Measurements from ENCODE around the gene CSF3.

Gene CSF3

DNA sequence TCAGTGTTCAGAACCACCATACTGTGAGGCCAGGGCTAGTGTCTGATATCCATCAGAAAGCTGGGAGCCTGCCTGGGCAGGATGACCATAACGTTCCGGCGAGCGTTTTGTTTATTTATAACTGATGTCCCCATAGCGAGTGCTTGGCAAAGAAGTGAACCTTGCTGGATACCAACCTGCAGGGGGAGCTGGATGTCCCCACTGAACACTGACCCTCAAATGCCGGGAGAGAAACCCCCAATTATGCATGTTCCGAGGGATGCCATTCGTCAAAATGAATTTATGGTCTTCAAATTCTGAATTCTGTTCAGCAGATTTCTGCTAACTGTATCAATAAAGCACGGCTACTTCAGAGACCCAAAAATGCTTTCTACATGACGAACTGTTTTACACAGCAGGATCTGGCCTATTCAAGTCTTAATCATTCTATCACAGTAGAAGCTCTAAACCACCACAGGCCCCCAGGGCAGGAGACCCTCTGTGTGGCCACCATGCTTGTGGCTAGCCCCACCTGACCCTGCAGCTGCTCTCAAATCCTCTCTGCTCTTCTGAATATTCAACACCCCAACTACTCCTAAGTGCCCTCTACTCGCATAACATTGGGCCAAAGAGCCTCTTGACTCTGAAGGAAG, 23.8 kb downstream of the CSF3 start:
- Mint-ChIP-seq H3K9me3 (no peaks in the 10 kb centered on the region), H3K4me1 (peaks cover 7% of the 10 kb centered on the region), H3K27me3 (no peaks in the 10 kb centered on the region), H3K36me3 (peaks cover 12% of the 10 kb centered on the region), H3K27ac (peak overlapping the region; percentile 20), H3K4me3 (no peak overlapping the region)
- ATAC-seq (ENCODE audit: low read depth) (no peak), DNase-seq (ENCODE audit: low spot score in 2 of 2) (no peak)

DNA sequence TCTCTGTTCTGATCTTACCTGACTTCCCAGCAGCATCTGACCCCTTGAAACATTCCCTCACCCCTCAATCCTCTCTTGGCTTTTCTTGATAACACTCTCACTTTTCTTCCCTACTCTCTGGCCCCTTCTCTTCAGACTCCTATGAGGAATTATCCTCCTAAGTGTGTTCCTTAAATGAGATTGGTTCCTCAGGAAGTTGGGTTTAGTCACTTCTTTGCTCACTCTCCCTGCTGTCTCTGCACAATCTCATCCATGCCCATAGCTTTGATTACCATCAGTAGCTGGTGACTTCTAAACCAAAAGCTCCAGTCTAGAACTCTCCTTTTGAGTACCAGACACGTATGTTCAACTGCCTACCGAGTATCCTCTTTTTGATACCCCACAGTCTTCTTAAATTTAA, 26.0 kb downstream of the CSF3 start:
- ATAC-seq (ENCODE audit: low read depth) (no peak), DNase-seq (ENCODE audit: low spot score in 2 of 2) (no peak)
- Mint-ChIP-seq H3K4me1 (peaks cover 7% of the 10 kb centered on the region), H3K27me3 (no peaks in the 10 kb centered on the region), H3K4me3 (no peak overlapping the region), H3K9me3 (no peaks in the 10 kb centered on the region), H3K27ac (no peak overlapping the region), H3K36me3 (peaks cover 10% of the 10 kb centered on the region)

DNA sequence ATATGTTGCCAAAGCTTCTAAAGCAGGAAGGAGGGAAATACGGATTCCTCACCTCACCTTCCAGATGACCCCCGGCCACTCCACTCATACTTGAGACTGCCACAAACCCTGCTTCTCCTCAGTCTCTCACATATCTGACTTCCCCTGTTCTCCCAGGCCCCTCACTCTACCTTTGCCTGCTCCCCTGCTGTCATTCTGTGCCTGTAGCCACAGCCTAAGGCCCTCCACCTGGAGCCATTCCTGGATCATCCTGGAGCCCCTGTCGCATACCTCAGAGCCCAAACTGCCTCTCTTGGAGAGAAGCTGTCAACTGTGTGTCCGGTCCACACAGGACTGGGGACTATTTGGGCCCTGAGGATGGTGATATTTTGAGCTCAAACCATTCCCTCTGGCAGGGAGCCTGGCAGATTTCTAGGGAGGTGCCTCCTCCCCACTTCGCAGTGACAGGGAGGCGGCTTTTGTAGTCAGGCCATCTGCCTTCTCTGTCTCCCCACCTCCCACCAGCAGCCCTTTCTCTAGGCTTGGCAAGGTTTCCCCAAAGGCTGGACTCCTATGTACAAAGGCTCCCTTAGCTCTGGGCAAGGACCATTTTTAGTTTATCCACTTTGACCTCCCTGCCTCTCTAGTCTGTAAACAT, 41.3 kb downstream of the CSF3 start:
- no peak overlapping the region for H3K4me3 Mint-ChIP-seq
- H3K36me3 Mint-ChIP-seq = peaks cover 4% of the 10 kb centered on the region
- ATAC-seq (ENCODE audit: low read depth) (no peak), DNase-seq (ENCODE audit: low spot score in 2 of 2) (no peak)
- H3K4me1 Mint-ChIP-seq = peaks cover 5% of the 10 kb centered on the region
- peaks cover 3% of the 10 kb centered on the region for H3K27me3 Mint-ChIP-seq
- H3K9me3 Mint-ChIP-seq = no peaks in the 10 kb centered on the region
- H3K27ac Mint-ChIP-seq = no peak overlapping the region

DNA sequence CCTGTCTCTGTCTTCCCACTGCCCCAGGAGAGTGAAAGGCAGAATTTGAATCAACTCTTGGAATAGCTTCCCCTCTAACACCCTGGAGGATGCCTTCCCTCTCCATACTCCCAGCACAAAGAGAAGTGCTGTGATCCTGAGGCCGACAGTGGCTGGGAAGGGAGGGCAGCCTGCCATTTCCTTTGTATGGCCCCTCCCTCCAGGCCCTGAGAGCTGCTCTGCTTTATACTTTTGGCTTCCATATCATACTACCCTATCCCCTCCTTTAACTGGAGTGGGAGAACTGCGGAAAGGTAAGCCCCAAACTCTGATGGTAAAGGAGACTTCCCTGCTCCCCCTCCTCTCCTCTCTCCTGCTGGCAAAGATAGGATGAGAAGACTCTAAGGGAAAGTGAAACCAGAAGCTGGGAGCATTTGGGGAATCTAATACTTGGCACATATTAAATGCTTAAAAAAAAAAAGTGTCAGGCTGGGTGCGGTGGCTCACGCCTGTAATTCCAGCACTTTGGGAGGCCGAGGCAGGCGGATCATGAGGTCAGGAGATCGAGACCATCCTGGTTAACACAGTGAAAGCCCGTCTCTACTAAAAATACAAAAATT, 43.0 kb downstream of the CSF3 start:
- Mint-ChIP-seq H3K9me3 (no peaks in the 10 kb centered on the region), H3K27me3 (peaks cover 3% of the 10 kb centered on the region), H3K4me3 (no peak overlapping the region), H3K36me3 (no peaks in the 10 kb centered on the region), H3K4me1 (peaks cover 13% of the 10 kb centered on the region), H3K27ac (no peak overlapping the region)
- no peak for DNase-seq (ENCODE audit: low spot score in 2 of 2)
- no peak for ATAC-seq (ENCODE audit: low read depth)

DNA sequence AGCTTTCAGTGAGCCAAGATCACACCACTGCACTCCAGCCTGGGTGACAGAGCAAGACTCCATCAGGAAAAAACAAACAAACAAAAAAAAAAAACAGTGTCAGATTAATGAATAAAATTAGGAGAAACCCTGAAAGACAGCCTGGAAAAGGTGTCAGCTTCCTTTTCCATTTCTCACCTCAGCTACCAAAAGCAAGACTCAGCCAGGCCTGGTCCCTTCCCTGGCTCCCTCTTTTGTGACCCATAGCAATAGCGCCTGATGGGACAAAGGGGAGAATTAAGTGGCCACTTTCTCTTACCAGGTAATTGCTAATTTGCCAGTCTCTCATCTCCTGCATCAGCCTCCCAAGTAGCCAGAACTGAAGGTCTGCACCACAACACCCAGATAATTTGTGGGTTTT, 43.6 kb downstream of the CSF3 start:
- no peaks in the 10 kb centered on the region for H3K9me3 Mint-ChIP-seq
- DNase-seq (ENCODE audit: low spot score in 2 of 2) = no peak
- H3K36me3 Mint-ChIP-seq = no peaks in the 10 kb centered on the region
- peaks cover 3% of the 10 kb centered on the region for H3K27me3 Mint-ChIP-seq
- peaks cover 19% of the 10 kb centered on the region for H3K4me1 Mint-ChIP-seq
- no peak for ATAC-seq (ENCODE audit: low read depth)
- no peak overlapping the region for H3K27ac Mint-ChIP-seq
- no peak overlapping the region for H3K4me3 Mint-ChIP-seq

DNA sequence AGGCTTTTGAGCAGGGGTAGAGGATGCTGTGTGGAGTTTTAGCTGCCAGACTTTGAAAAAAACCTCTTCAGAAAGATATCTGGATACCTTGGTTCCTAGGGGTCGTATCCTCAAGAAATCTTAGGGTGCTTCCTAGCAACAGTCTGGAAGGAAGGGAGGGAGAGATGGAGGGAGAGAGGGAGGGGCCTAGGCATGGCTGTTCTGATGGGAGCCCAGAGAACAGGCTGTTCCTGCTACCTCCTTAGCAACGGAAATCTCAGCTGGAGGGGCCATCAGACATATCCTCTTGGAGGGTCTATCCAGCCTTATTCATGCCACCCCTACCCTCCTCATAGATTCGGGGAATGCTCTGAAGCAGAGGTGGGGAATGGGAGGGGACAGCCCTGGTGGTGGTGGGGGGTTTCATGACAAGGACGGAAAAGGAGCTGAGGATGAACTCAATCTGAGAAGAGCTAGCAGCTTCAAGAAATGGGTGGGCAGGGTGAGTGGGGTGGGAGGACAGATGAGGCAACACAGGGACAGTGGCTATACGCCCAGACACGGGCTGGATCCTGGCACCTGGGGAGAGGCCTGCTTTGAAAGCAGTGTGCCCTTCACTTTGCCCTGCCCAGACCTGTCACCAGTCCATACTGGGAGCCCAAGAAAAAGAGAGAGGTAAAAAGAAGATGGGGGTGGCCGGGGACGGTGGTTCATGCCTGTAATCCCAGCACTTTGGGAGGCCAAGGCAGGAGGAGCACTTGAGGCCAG, 44.7 kb downstream of the CSF3 start:
- H3K27me3 Mint-ChIP-seq = peaks cover 3% of the 10 kb centered on the region
- H3K27ac Mint-ChIP-seq = no peak overlapping the region
- DNase-seq (ENCODE audit: low spot score in 2 of 2) (no peak), ATAC-seq (ENCODE audit: low read depth) (no peak)
- no peaks in the 10 kb centered on the region for H3K9me3 Mint-ChIP-seq
- H3K4me1 Mint-ChIP-seq = peaks cover 25% of the 10 kb centered on the region
- H3K36me3 Mint-ChIP-seq = no peaks in the 10 kb centered on the region
- no peak overlapping the region for H3K4me3 Mint-ChIP-seq

DNA sequence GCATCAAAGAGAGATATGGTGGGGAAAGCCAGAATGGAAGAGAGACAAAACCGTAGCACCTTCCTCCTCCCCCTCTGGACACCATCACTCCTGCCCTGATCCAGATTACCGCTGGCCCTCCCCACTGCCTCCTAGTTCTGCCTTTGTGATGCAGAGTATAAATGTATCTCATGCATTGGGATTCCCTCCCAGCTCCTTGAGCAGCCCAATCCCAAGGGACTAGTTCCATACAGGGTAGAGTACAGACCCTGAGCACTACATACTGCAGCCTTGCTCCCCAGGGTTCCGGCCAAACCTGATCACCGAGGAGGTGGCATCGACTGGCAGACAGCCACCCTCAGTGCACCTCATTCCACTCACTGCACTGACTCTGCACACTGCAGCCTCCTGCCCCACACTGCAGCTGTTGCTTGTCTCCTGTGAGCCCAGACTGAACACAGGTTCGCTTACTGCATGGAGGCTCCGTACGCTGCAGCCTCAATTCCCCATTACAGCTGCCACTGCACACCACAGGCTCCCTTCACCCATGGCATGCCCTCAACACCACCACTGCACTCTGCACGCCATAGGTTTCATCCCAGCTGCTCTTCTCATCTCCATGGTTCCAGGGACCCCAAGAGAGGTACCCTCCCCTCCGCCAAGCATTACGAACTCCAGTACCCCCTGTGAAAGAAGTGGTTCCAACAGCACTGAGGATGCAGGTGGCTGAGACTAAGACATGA, 45.8 kb downstream of the CSF3 start:
- no peak for DNase-seq (ENCODE audit: low spot score in 2 of 2)
- Mint-ChIP-seq H3K27me3 (peaks cover 3% of the 10 kb centered on the region), H3K4me3 (no peak overlapping the region), H3K36me3 (no peaks in the 10 kb centered on the region), H3K27ac (no peak overlapping the region), H3K4me1 (peaks cover 29% of the 10 kb centered on the region), H3K9me3 (no peaks in the 10 kb centered on the region)
- ATAC-seq (ENCODE audit: low read depth) = no peak

DNA sequence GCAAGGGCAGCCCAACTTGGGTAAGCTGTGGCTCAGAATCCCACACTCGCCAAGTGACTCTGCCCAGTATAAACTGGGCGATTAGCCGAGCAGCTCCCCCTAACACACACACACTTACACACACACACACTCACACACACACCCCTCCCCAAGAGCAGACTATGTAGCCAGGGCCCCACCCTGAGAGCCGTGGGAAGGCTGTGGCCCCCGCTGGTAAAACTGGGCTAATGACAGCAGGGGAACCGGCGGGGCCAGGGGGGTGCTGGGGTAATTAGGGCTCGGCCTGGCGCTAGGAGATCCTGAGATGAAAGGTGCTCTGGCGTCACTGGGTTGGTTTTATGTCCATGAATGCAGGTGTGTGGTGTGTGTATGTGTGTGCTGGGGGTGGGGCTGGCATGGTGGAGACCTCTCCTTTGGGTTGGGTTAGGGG, 46.4 kb downstream of the CSF3 start:
- H3K36me3 Mint-ChIP-seq = no peaks in the 10 kb centered on the region
- no peaks in the 10 kb centered on the region for H3K9me3 Mint-ChIP-seq
- peak overlapping the region; percentile 87 for H3K4me3 Mint-ChIP-seq
- H3K27ac Mint-ChIP-seq = peak overlapping the region; percentile 85
- peaks cover 3% of the 10 kb centered on the region for H3K27me3 Mint-ChIP-seq
- ATAC-seq (ENCODE audit: low read depth) (no peak), DNase-seq (ENCODE audit: low spot score in 2 of 2) (no peak)
- peaks cover 29% of the 10 kb centered on the region for H3K4me1 Mint-ChIP-seq

DNA sequence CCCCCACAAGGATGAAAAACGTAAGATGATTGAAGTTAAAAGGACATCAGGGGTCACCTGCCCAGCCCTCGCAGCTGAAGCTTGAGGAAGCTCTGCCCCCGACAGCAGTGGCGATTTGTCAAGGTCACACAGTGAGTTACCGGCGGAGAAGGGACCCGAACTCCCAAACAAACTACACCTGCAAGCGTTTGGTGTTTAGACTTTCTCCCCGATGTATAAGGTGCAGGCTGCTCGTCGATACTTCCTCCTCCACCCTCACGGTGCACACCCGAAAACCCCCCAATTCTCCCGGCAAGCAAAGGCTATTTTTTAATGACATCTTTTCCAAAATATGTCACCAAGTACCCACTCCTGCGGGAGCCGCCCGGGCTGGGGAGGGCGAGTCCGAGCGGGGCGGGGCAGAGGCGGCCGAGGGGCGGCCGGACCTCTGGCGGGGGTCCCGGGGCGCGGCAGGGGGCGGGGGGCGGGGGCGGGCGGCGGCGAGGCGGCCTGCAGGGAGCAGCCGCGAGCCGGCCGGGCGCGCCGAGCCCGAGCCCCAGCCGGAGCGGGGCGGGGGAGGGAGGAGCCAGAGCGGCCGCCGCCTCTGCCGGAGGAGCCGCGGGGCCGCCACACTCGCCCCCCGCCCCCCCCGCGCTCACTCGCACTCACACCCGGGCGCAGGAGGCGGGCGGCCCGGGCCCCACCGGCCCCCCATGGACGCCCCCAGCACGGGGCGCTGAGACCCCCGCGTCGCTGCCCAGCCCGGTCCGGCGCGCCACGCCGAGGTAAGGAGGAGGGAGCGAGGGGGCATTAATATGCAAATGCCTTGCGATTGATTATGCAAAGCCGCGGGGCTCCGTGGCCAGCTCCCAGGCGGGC, 47.3 kb downstream of the CSF3 start, which contains the start of gene THRA:
Gene THRA, plus strand, starts transcription at position 637 of the 858 bp plus-strand sequence. CDS start 11,524 bp downstream, outside the sequence.
- H3K4me1 Mint-ChIP-seq = peaks cover 33% of the 10 kb centered on the region
- peak within 1 kb of the TSS; percentile 91 for H3K4me3 Mint-ChIP-seq
- DNase-seq (ENCODE audit: low spot score in 2 of 2) (peak; percentile 65 to 76), ATAC-seq (ENCODE audit: low read depth) (peak; percentile 90)
- H3K27ac Mint-ChIP-seq = peak within 1 kb of the TSS; percentile 85
- H3K9me3 Mint-ChIP-seq = no peaks in the 10 kb centered on the region
- peaks cover 3% of the 10 kb centered on the region for H3K27me3 Mint-ChIP-seq
- no peaks in the 10 kb centered on the region for H3K36me3 Mint-ChIP-seq

DNA sequence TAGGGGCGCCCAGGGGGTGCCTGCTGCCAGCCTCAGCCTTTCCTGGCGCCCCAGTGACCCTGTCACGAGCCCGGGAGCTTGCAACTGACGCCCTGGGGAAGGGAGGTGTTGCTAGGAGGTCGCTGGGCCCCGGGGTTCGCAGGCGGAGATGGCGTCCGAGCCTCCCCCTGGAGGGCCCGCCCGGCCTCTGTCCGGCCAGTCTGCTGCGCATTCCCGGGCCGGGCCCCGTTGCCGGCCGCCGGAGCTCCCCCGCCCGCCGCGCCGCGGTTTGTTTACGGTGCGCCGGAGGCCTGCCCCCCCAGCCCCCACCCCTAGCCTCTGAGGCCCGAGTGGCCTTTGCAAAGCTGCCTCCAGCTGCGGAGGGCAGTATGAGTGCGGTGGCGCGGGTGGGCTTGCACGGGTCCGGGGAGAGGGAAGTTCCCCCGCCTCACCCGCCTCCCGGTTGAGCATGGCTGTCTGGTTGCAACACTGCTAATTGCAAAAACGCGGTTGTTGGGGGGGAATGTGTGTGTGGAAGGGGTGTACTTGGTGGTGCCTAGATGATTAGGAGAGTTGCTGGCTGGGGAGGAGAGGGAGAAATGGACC, 48.0 kb downstream of the CSF3 start:
- no peak for DNase-seq (ENCODE audit: low spot score in 2 of 2)
- Mint-ChIP-seq H3K4me3 (peak overlapping the region; percentile 91), H3K9me3 (no peaks in the 10 kb centered on the region), H3K36me3 (no peaks in the 10 kb centered on the region), H3K4me1 (peaks cover 37% of the 10 kb centered on the region), H3K27ac (peak overlapping the region; percentile 38), H3K27me3 (peaks cover 3% of the 10 kb centered on the region)
- ATAC-seq (ENCODE audit: low read depth) = no peak

DNA sequence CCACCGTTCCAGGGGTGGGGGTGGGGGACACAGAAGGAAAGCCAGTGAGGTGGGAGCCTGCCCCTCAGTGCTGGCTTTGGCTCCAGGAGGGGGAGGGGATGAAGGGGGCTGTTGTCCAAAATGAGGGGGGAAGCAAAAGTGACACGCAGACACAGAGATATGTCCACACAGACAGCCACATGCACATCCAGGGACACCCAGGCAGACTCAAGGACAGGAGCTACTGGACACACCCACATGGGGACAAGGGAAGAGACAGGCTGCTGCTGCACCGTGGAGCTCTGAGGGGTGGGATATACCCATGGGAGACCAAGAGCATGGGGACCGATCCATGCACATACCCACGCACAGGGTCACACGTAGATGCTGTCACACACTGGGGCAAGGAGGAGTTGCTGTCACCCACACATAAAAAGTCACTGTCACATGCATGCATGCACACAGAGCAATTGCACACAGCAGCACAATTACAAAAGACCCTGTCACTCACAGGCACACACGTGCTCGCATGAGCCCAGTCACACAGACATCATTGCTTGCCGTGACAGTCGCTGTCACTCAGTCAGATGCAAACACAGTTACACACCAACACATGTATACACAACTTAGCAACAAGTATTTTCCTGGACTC, 48.8 kb downstream of the CSF3 start:
- peak overlapping the region; percentile 38 for H3K27ac Mint-ChIP-seq
- no peak for ATAC-seq (ENCODE audit: low read depth)
- no peaks in the 10 kb centered on the region for H3K36me3 Mint-ChIP-seq
- peak overlapping the region; percentile 91 for H3K4me3 Mint-ChIP-seq
- H3K9me3 Mint-ChIP-seq = no peaks in the 10 kb centered on the region
- peaks cover 3% of the 10 kb centered on the region for H3K27me3 Mint-ChIP-seq
- peaks cover 43% of the 10 kb centered on the region for H3K4me1 Mint-ChIP-seq
- DNase-seq (ENCODE audit: low spot score in 2 of 2) = no peak

DNA sequence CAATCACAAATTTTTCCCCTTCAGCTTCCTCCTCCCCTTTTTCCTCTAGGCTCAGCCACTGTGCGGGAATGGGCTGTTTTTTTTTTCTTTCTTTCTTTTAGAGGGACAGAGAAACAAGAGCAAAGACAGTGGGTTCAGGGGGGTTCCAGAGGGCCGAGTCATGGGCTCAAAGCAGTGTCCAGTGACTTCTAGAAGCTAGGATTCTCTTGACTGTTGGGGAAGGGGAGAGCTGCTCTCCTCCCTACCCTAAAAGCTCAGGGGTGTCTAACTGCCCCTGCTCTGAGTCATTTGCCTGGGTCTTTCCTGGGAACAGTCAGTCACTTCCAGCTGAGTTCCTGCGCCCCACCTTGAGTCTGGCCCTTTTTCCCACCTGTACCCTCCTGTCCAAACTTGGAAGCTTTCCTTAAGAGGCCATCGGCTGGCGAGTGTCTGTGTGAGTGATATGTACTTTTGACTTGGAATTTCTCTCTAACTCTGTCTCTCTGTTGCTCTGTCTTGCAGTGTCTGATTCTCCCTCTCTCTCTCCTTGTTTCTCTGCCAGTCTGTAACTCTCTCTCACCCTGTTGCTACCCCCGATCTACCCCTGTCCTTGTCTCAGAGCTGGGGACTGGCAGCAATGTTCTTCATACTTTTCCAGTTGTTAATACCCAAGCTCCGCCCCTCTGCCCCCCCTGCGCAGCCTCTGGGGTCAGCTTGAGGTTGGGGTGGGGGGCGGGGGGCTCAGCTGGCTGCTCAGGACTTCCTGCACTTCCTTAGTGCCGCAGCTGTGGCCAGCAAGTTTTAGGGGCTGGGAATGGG, 49.9 kb downstream of the CSF3 start:
- DNase-seq (ENCODE audit: low spot score in 2 of 2) = no peak
- Mint-ChIP-seq H3K4me1 (peaks cover 52% of the 10 kb centered on the region), H3K9me3 (no peaks in the 10 kb centered on the region), H3K27ac (no peak overlapping the region), H3K36me3 (no peaks in the 10 kb centered on the region), H3K27me3 (peaks cover 2% of the 10 kb centered on the region), H3K4me3 (peak overlapping the region; percentile 25)
- no peak for ATAC-seq (ENCODE audit: low read depth)
